ENCODE results near the gene DPYSL5.

Gene DPYSL5

DNA sequence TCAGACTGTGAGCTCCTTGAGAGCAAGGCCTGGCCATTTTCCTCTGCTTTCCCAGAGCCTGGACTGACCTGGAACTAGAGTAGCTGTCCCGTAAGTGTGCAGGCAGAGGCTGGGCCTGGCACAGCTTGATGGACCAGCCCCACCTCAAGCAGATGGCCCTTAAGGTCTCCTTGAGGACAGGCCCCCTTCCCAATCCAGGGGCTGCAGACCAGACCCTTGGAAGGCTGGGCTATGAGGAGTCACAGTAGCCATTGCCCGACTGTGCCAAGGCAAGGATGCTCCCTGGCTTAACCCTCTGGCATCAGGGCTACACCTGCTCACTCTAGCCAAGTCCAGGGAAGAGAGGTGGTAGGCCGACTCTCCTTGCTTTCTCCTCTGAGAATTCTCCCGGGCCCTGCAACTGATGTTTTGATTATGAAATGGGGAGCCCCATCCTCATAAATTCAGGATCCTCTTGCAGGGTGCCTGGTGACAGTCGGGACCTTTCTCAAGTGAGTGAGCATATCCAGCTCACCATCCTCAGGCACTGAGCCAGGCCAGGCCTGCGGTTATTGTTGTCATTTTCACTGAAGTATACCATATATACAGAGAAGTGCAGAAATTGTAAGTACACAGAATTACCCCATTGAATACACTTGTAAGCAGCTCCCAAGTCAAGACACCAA lies 51.7 kb downstream of the DPYSL5 start:
- ATAC-seq: no peak
- Mint-ChIP-seq H3K4me3 (no peak overlapping the region), H3K27ac (no peak overlapping the region), H3K36me3 (no peaks in the 10 kb centered on the region), H3K27me3 (peaks cover 9% of the 10 kb centered on the region), H3K4me1 (no peaks in the 10 kb centered on the region), H3K9me3 (no peaks in the 10 kb centered on the region)

DNA sequence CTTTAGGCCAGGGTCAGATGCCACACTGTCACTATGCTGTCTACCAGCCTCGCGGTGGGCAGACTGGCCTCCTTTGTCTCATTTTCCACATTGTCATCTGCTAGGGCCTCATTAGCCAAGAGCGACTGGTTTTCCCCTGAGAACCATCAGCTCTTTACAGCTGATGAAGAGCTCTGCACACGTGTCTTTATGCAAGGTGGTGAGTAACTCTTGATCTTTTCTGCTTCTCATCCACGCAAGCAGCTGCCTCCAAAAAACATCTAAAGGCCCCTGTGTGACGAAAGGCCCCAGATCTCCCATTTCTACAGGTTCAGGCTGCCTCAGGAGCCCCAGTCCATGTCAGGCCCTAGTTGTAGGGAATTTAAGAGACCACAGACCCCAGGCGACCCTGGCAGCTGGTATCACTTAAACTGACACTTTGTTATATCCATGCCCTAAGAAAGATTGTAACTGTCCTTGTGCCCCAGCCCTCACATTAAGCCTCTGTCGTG lies 52.9 kb downstream of the DPYSL5 start:
- no peak for ATAC-seq
- Mint-ChIP-seq H3K9me3 (no peaks in the 10 kb centered on the region), H3K4me1 (no peaks in the 10 kb centered on the region)

DNA sequence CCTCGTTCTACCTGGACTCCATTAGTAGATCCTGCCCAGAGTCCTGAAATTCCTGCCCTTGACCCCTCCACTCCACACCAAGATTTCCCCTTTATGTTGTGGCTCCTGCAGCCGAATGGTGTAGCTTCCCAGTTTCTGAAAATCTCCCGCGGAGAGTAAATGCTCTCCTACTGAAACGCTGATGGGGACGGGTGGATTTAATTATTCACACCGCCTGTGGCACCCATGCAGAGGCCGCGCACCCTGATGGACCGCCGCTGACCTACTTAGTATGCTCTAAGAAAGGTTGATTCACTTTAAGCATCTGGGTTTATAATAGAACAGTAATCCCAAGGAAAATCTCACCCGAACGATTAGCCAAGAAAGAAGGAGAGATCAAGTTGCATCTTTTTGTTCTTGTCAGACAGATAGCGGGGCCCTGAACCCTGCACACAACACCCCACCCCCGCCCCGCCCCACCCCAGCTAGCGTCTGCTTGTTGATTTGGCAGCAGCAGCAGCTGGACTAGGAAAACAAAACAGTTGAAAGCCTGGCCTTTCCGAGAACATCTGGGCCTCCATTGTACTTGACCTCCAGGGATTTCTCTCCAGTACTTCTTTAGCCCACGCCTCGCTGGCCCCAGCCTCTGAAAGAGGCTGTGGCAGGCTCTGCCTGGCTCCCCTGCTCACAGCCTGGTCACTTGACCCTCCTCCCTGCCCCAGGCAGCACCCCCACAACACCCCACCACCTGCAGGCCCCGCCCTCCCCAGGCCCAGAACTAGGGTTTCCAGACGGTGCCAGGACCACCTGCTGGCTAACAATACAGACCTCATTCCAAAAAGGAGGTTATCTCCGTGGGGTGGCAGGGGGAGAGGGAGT lies 53.6 kb downstream of the DPYSL5 start:
- Mint-ChIP-seq H3K27me3 (peaks cover 6% of the 10 kb centered on the region), H3K27ac (no peak overlapping the region), H3K4me1 (no peaks in the 10 kb centered on the region), H3K36me3 (no peaks in the 10 kb centered on the region), H3K4me3 (no peak overlapping the region), H3K9me3 (no peaks in the 10 kb centered on the region)
- no peak for ATAC-seq

More for the DNA sequence above, 52.9 kb downstream of the DPYSL5 start:
- H3K36me3 Mint-ChIP-seq: no peaks in the 10 kb centered on the region
- H3K4me3 Mint-ChIP-seq: no peak overlapping the region
- no peak overlapping the region for H3K27ac Mint-ChIP-seq
- peaks cover 9% of the 10 kb centered on the region for H3K27me3 Mint-ChIP-seq

DNA sequence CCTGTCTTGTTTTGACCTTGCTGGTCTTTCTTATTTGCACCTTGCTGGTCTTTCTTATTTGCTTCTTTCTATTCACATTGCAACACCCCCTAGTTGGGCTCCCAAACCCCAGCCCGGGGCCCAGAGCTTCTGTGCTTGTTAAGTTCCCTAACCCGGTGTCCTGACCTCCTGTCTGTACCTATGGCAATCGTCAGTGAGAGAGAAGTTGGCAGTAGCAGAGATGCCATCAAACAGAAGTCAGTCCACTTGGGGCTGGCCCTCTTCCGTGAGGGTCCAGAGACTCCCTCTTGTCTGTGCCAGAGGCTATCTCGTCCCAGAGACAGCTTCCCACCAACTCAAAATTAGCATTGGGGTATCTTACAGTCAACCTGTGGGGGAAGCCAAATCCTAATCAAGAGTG lies 55.7 kb downstream of the DPYSL5 start:
- Mint-ChIP-seq H3K9me3 (no peaks in the 10 kb centered on the region), H3K4me3 (no peak overlapping the region), H3K27me3 (peaks cover 13% of the 10 kb centered on the region), H3K27ac (no peak overlapping the region), H3K4me1 (no peaks in the 10 kb centered on the region), H3K36me3 (no peaks in the 10 kb centered on the region)
- ATAC-seq: no peak

DNA sequence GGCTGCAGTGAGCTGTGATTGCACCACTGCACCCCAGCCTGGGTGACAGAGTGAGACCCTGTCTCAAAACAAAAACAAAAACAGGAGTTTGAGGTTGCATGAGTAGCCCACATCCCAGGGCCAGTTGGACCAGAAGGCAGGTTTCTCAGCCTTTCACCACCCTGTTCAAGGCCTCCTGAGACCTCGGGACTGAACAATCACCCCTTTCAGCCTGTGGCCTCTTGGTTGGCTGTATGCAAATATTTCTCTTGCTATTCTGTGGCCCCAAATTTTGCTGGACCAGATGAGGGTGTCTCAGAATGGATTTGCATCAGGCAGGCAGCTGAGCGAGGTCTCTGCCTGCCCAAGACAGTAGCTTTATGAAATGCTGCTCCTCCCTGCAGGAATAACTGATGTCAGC lies 56.9 kb downstream of the DPYSL5 start:
- H3K4me3 Mint-ChIP-seq: no peak overlapping the region
- no peaks in the 10 kb centered on the region for H3K36me3 Mint-ChIP-seq
- no peak for ATAC-seq
- no peaks in the 10 kb centered on the region for H3K9me3 Mint-ChIP-seq
- H3K4me1 Mint-ChIP-seq: no peaks in the 10 kb centered on the region
- peaks cover 20% of the 10 kb centered on the region for H3K27me3 Mint-ChIP-seq
- H3K27ac Mint-ChIP-seq: no peak overlapping the region

DNA sequence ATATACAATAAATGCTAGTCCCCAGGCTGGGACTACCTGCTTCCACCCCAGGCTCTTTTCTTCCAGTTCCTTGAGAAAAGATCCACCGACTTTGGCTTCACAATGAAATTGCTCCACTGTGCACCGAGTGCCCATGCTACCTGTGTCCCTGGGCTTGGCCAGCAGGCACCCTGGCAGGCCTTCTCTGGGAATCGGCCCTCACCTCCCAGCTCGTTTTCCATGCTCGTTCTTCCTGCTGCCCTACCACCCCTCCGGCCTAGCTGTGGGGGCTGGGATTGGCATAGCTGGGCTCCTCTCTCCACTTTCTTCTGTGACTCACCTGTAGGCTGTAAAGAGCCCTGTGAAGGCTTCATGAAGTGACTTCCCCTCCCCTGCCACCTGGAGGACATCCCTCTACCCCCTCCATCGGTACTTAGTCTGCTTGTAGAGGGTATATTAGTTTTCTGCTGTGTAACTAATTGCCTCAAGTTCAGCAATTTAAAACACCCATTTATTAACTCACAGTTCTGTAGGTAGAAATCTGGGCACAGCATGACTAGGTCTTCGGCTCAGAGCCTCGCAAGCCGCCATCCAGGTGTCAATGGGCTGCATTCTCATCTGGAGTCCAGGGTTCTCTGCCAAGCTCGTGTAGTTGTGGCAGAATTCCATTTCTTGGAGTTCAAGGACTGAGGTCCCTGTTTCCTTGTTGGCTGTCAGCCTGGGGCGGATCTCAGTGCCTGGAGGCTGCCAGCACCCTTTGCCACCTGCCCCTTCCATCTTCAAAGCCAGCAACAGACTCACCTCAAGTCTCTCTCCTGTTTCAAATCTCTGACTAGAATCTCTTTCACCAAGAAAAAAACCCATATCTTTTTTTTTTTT lies 57.6 kb downstream of the DPYSL5 start:
- Mint-ChIP-seq H3K9me3 (no peaks in the 10 kb centered on the region), H3K27ac (no peak overlapping the region), H3K36me3 (no peaks in the 10 kb centered on the region), H3K4me3 (no peak overlapping the region), H3K4me1 (no peaks in the 10 kb centered on the region), H3K27me3 (peaks cover 28% of the 10 kb centered on the region)
- ATAC-seq: no peak

DNA sequence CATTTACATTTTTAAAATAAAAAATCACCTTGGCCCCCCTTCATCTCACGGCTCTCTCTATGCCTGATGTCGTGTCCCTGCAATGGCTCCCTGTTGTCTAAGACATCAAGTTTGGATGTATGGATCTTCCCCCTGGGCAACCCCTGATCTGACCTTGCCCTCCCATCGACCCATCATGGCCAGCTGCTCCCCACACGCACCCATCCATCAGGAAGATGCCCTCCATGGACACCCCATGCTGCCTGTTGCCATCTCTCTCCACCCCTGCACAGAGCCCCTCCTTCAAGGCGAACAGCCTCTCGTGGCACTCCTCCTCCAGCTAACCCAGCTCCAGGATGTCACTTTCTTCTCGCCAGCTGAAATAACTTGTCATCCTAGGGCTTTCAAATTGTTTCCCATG lies 59.5 kb downstream of the DPYSL5 start:
- no peaks in the 10 kb centered on the region for H3K4me1 Mint-ChIP-seq
- no peak overlapping the region for H3K27ac Mint-ChIP-seq
- no peaks in the 10 kb centered on the region for H3K9me3 Mint-ChIP-seq
- peaks cover 37% of the 10 kb centered on the region for H3K27me3 Mint-ChIP-seq
- H3K4me3 Mint-ChIP-seq: no peak overlapping the region
- H3K36me3 Mint-ChIP-seq: no peaks in the 10 kb centered on the region
- ATAC-seq: no peak

DNA sequence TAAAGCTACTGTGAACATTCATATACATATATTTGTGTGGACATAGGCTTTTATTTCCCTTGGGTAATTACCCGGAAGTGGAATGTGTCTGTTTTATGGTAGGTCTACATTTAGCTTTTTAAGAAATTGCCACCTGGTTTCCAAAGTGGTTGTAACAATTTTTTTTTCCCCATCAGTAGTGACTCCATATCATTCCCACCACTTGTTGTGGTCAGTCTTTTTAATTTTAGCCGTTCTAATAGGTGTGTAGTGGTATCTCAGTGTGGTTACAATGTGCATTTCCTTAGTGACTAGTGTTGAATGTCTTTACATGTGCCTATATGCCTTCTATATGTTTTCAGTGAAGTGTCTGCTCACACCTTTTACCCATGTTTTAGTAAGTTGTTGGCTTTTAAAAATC lies 62.2 kb downstream of the DPYSL5 start:
- Mint-ChIP-seq H3K27ac (no peak overlapping the region), H3K4me3 (no peak overlapping the region), H3K9me3 (no peaks in the 10 kb centered on the region), H3K27me3 (peaks cover 37% of the 10 kb centered on the region), H3K36me3 (no peaks in the 10 kb centered on the region), H3K4me1 (no peaks in the 10 kb centered on the region)
- no peak for ATAC-seq

DNA sequence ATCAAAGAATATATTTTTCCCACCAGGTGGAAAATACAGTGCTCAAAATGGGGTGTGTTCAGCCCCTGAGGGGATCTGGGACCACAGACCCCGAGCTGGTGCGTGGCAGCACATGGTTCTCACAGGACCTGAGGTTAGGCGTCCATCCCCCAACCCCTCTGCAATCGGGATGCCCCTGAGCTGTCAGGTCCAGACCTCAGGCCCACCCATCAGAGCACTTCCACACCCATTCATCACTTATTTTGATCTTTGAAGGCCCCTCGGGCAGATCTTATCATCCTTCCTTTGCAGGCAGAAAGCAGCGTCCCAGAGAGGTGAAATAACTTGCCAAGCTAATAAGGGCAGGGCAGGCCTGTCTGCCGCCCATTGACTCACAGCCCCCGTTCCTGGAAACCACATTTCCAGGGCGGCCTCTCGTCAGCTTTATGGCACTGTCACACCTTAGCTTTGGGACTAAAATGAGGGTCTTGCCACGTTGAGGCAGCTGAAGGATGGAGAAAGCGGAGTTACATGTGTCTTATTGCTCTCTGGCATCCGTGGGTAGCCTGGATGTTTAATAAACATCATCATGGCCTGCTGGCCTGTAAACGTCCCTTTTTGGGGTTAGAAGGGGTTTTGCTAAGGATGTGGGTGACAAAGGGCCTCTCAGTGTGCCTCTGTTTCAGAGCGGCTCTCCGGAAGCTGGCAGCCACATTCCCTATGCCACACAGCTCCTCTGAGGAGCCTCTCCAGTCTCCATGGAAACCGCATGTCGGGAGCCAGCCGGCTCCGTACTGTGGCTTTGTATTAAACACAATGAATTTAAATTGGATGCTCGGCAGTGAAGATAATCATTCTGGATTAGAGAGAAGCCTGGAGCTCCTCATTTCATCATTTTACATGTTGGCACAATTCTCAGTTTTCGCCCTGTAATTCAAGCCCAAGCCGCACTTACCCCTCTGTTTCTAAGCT lies 64.3 kb downstream of the DPYSL5 start:
- no peak for ATAC-seq
- no peak overlapping the region for H3K4me3 Mint-ChIP-seq
- no peak overlapping the region for H3K27ac Mint-ChIP-seq
- H3K27me3 Mint-ChIP-seq: peaks cover 35% of the 10 kb centered on the region
- H3K4me1 Mint-ChIP-seq: no peaks in the 10 kb centered on the region
- H3K36me3 Mint-ChIP-seq: no peaks in the 10 kb centered on the region
- H3K9me3 Mint-ChIP-seq: no peaks in the 10 kb centered on the region

DNA sequence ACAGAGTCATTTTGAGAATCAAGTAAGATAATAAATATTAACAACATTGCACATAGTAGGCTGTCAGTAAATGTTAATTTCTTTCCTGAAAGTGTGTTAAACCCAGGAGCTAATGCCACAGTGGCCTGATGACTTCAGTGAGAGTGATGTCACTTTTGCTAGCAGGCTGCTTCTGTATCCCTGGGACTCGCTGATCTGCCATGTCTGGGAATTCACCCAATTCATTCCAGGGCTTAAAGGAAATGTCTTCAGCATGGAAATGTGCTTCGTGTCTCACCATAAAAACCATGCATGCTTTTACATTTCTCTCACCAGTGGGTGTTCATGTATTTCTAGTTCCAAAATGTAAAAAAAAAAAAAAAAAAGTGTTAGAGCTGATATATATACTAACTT lies 65.7 kb downstream of the DPYSL5 start:
- Mint-ChIP-seq H3K27me3 (peaks cover 25% of the 10 kb centered on the region), H3K36me3 (no peaks in the 10 kb centered on the region), H3K9me3 (no peaks in the 10 kb centered on the region), H3K4me1 (no peaks in the 10 kb centered on the region), H3K27ac (no peak overlapping the region), H3K4me3 (no peak overlapping the region)
- ATAC-seq: no peak

DNA sequence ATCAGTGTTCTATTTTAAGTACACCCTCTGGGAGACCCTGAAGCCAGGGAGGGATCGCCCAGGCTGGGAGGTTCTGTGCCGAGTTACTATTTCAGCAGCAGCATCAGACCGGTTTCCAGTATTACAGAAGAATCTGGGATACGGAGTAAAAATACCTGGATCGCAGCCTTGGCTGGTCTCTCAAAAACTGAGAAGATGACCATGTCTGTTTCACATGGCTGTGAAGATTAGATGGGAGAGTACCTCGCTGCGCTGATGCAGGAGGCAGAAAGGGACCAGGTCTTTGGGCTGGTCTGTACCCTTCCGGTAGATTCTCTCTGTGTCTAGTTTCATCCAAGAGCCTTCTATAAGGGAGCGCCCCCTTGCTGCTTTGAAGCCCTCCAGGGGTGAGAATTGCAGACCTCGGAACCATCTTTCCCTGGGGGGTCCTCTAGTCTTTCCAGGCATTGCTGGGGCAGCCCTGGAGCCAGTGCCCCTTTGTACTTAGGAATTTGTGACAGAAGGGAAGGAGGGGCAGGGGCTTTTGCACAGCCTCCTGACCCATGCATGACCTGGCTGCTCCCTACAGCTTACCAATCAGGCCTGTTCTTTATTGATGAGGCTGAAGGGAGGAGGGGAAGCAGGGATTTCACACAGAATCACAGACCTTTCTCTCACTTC lies 66.2 kb downstream of the DPYSL5 start:
- no peaks in the 10 kb centered on the region for H3K4me1 Mint-ChIP-seq
- no peak overlapping the region for H3K27ac Mint-ChIP-seq
- H3K9me3 Mint-ChIP-seq: no peaks in the 10 kb centered on the region
- H3K27me3 Mint-ChIP-seq: peaks cover 24% of the 10 kb centered on the region
- no peak for ATAC-seq
- H3K4me3 Mint-ChIP-seq: no peak overlapping the region
- H3K36me3 Mint-ChIP-seq: no peaks in the 10 kb centered on the region

DNA sequence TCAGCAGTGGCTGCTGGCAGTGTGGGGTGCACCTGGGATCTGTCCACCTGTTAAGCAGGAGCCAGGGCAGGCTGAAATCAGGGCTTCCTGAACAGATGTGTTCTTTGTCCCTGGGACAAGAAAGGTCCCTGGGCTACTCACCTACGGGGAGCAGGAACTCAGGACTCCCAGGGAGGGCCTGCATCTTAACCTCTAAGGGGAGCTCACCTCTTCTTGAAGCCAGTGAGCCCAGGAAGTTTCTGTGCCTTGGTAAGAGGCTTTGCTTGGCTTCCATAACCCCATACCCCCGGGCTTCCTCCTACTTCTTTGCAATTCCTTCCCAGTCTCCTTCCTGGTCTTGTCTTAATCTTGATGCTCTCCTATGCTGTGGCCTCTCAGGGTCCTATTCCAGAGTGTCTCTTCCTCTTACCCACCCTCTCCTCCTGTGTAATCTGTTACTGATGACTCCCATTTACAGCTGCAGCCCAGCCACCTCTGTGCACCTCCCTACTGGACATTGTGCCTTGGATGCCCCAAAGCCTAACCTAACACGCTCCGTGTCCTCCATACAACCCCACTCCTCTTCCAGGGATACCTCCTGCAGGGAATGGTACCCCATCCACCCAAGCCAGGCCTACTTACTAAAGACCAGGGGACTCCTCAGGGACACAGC lies 66.9 kb downstream of the DPYSL5 start:
- Mint-ChIP-seq H3K4me3 (no peak overlapping the region), H3K9me3 (no peaks in the 10 kb centered on the region), H3K36me3 (no peaks in the 10 kb centered on the region), H3K27me3 (peaks cover 18% of the 10 kb centered on the region), H3K4me1 (no peaks in the 10 kb centered on the region), H3K27ac (no peak overlapping the region)
- no peak for ATAC-seq

DNA sequence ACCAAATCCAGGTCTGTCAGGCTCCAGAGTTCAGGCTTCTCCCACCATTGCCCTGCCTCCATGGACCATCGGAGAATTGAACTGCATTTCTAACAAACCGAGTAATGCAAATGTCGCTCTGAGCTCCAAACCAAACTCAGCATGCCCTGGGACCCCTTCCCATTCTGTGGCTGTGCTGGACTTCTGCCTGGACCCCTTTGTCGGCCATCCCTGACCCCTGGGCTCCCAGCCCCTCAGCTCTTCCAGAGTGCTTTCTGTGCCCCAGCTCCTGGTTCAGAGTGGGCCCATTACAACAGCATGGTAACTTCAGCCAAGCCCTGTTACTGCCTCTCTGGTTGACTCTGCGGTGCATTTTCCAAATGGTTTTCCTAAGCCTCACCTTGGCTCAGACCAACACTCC lies 67.4 kb downstream of the DPYSL5 start:
- H3K4me1 Mint-ChIP-seq: no peaks in the 10 kb centered on the region
- no peak for ATAC-seq
- H3K9me3 Mint-ChIP-seq: no peaks in the 10 kb centered on the region
- H3K4me3 Mint-ChIP-seq: no peak overlapping the region
- no peak overlapping the region for H3K27ac Mint-ChIP-seq
- no peaks in the 10 kb centered on the region for H3K36me3 Mint-ChIP-seq
- peaks cover 12% of the 10 kb centered on the region for H3K27me3 Mint-ChIP-seq

Measured in stimulated activated memory B cell treated with anti-CD40 and anti-IgM and Interleukin-4, amounts not matched to agents 10 μg/mL and 1 μg/mL and 100 μg/mL, for 72 hours (primary cell).